GM15510 (cell line): Measurements from ENCODE around the gene MN1.

Source experiments
- POLR2A ChIP-seq: IDR thresholded peaks from 3 replicates; pipeline ENCODE4 v1.6.1; 2011; ENCODE audit warnings: borderline replicate concordance; ENCODE audit not compliant: insufficient read length; ENCODE audit errors: extremely low read depth

The MN1 gene

DNA sequence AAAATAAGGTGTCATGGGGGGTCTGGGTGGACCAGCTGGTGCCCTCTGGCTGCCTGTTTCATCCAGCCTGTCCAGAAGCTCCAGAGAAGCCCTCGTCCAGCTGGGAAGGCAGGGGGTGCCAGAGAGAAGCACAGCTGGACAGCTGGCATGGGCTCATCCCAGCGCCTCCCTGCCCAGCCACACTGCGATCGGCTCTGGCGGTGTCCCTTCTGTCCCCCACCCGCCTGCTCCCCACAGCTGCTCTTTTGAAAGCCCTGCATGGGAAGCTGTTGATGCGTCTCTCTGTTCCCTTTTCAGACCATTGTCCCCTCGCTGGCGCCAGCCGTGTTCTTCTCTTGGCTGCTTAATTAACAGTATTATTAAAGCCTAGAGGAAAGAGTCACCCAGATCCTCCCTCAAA is 86.5 kb downstream of the MN1 start:
- no peak for TF ChIP-seq POLR2A

- no peak for TF ChIP-seq POLR2A
Observed at GRCh38 chr22:27714068-27714467, 87.5 kb downstream of the MN1 start.

GRCh38 chr22:27713461-27713860 is 88.1 kb downstream of the MN1 start:
- no peak for TF ChIP-seq POLR2A

DNA sequence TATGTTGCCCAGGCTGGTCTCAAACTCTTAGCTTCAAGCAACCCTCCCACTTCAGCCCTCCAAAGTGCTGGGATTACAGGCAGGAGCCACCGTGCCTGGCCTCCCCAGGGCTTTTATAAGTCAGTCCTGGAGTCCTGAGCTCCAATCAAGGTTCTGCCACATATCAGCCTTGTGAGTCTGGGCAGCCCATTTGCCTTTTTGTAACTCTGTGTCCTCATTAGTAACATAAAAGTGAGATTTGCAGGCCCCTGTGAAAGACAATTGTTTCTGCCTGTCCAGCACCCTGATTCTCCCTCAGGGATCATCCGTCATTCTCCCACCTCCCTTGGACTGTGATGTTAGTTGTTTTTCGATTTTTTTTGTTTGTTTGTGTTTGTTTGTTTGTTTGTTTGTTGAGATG is 89.8 kb downstream of the MN1 start:
- no peak for TF ChIP-seq POLR2A

DNA sequence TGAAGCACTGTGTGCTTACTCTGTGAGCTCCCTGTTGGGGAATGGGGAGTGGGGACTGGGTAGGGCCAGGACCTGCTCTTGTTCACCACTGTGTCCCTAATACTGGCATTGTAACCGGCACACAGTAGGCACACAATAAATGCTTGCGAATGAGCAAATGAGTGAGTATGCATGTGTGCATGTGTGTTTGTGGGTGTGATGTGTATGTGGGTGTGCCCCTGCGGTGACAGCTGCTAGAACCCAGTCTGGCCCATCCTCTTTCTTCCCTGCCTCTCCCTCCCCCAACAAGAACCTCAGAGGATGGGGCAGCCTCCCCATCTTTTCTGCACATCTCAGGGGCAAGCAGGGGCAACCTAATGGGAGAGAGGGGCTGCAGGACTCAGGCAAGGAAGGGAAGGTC is 90.5 kb downstream of the MN1 start:
- no peak for TF ChIP-seq POLR2A

- no peak for TF ChIP-seq POLR2A
Observed at GRCh38 chr22:27709919-27710675, 91.5 kb downstream of the MN1 start.

DNA sequence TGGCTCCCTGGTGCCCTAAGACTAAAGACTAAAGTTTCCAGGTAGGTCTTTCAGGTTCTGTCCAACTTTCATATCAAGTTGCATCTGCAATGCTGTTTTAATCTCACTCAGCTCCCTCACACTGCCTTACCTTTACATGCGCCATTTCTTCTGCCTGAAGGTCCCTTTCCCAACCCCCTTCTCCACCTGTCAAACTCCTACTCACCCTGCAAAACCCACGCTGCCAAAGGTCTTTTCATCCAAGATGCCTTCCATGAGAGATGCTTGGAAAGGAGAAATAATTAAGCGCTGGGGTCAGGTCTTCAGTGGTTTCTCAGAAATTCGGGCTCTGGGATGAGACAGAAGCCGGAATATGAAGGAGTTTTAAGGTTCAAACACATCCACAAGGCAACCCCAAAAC is 95.1 kb downstream of the MN1 start:
- no peak for TF ChIP-seq POLR2A

DNA sequence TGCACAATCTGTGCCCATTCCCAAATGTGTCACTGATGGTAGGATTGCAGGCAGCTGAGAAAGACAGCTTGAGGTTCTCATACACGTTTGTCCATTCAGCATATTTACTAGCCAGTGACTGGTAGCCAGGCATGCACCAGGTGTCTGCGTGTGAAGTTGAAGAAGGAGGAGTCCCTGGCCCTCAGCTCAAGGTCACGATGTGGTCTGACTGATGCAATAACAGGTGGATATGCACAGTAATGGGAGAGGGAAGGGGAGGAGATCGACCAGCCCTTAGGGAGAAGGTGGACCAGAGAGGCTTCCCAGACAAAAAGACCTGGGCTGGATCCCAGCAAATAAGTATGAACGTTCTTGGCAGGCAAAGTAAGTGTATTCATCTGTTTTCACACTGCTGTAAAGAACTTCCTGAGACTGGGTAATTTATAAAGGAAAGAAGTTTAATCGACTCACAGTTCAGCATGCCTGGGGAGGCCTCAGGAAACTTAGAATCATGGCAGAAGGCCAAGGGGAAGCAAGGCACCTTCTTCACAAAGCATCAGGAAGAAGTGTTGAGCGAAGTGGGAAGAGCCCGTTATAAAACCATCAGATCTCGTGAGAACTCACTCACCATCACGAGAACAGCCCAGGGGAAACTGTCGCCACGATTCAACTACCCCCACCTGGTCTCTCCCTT is 96.0 kb downstream of the MN1 start:
- no peak for TF ChIP-seq POLR2A

GRCh38 chr22:27704581-27704980 is 97.0 kb downstream of the MN1 start:
- TF ChIP-seq POLR2A, result no peak

DNA sequence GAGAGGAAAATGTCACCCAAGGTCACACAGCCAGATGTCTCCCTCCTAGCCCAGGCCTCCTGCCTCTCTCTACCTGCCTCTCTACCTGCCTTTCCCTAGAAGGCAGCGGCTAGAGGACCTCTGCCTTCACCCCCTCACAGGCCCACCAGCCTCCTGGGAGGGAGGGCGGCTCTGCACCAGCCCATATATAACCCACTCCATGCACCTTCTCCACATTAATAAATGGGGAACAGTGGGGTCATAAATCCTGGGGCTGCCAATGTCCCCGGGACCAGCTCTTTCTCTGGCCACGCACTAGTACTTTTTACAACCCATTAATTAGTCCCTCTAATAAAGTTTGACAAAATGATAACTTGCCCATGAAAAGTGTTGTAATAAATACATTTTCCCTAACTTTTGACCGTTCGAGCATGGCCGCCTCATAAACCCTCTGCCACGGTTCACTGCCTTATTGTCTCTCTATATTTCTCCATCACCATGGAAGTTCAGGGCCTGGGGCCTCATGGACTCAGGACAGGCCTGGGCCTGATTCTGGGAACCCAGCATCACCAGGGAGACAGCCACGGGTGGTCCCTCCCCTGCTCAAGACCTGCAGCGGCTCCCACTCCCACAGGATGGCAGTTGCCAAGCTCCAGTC is 102.1 kb downstream of the MN1 start:
- TF ChIP-seq POLR2A, result no peak

DNA sequence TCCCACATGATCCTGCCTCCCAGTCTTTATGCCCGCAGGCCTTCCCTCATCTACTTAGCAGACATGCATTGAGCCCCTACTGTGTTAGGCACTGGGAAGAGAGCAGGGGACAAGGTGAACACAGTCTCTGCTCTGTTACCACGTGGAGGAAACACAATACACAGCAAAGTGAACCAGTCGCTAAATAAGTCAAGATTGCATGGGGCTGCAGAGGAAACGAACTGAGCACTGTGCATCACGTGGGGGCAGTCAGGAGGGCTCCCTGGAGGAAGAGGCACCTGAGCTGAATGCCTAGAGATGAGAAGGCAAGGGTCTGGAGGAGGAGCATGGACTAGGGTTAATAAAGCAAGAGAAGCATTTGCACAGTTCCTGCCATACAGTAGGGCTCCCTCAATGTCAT is 102.7 kb downstream of the MN1 start:
- TF ChIP-seq POLR2A, result no peak
